OCI-LY7 (cell line): ENCODE measurements around the gene PTPRT.

Source experiments
- CTCF ChIP-seq: fragments of 200-600 bp; sonication (generic); conservative IDR thresholded peaks from 2 replicates; pipeline ENCODE4 v1.5.1; 2014; ENCODE audit warnings: mild to moderate bottlenecking, antibody characterized with exemption, low read length, moderate library complexity, mixed read lengths
- EZH2phosphoT487 ChIP-seq: fragments of 200-600 bp; sonication (generic); IDR thresholded peaks from 2 replicates; pipeline ENCODE4 v1.6.1; 2018; ENCODE audit warnings: low read depth, borderline replicate concordance, mild to moderate bottlenecking, mixed run types, antibody characterized with exemption, low read length, moderate library complexity, mixed read lengths

GRCh38 chr20:43055181-43055884, 134.4 kb downstream of the PTPRT start:
- TF ChIP-seq CTCF (no peak), EZH2phosphoT487 (no peak)
